ENCODE data around the gene PIAS3.

Gene PIAS3

GRCh38 chr1:145871994-145872924, 13.4 kb upstream of the PIAS3 start:
- FAIRE-seq (no peak), DNase-seq (ENCODE audit: insufficient read length) (no peak)
- TF ChIP-seq TAF1 (IDR thresholded peaks at IDR 0.05; ENCODE audit: borderline replicate concordance, low read depth, low read length): no peak
- no peak for TF ChIP-seq POLR2AphosphoS5 (IDR thresholded peaks at IDR 0.05; ENCODE audit: low read depth, low read length)
- no peak for TF ChIP-seq POLR2A (IDR thresholded peaks at IDR 0.05; ENCODE audit: low read depth, low read length)

- no peak for DNase-seq (ENCODE audit: insufficient read length)
- FAIRE-seq: no peak
- TF ChIP-seq POLR2AphosphoS5 (IDR thresholded peaks at IDR 0.05; ENCODE audit: low read depth, low read length) (no peak), TAF1 (IDR thresholded peaks at IDR 0.05; ENCODE audit: borderline replicate concordance, low read depth, low read length) (no peak), POLR2A (IDR thresholded peaks at IDR 0.05; ENCODE audit: low read depth, low read length) (no peak)
Measured at GRCh38 chr1:145868232-145868631, 9.4 kb upstream of the PIAS3 start.

GRCh38 chr1:145863282-145864018, 4.6 kb upstream of the PIAS3 start:
- DNase-seq (ENCODE audit: insufficient read length) (no peak), FAIRE-seq (no peak)
- no peak for TF ChIP-seq POLR2AphosphoS5 (IDR thresholded peaks at IDR 0.05; ENCODE audit: low read depth, low read length)
- TF ChIP-seq TAF1 (IDR thresholded peaks at IDR 0.05; ENCODE audit: borderline replicate concordance, low read depth, low read length): no peak
- TF ChIP-seq POLR2A (IDR thresholded peaks at IDR 0.05; ENCODE audit: low read depth, low read length): no peak

- peak; percentile 92 for FAIRE-seq
- DNase-seq (ENCODE audit: insufficient read length): peak; percentile 88
Measured at GRCh38 chr1:145859491-145860023, 676 bp upstream of the PIAS3 start.

GRCh38 chr1:145858238-145858900, 512 bp downstream of the PIAS3 start:
- TF ChIP-seq POLR2AphosphoS5 (IDR thresholded peaks at IDR 0.05; ENCODE audit: low read depth, low read length) (no peak), POLR2A (IDR thresholded peaks at IDR 0.05; ENCODE audit: low read depth, low read length) (no peak), TAF1 (IDR thresholded peaks at IDR 0.05; ENCODE audit: borderline replicate concordance, low read depth, low read length) (no peak)
- FAIRE-seq (peak; percentile 66), DNase-seq (ENCODE audit: insufficient read length) (peak; percentile 41)

More at GRCh38 chr1:145859491-145860023, 676 bp upstream of the PIAS3 start:
- TF ChIP-seq TAF1 (IDR thresholded peaks at IDR 0.05; ENCODE audit: borderline replicate concordance, low read depth, low read length) (no peak), POLR2A (IDR thresholded peaks at IDR 0.05; ENCODE audit: low read depth, low read length) (peak; percentile 29; the same call in 1 of the 2 replicates)

GRCh38 chr1:145857170-145857569, 1.7 kb downstream of the PIAS3 start:
- FAIRE-seq (no peak), DNase-seq (ENCODE audit: insufficient read length) (no peak)
- TF ChIP-seq TAF1 (IDR thresholded peaks at IDR 0.05; ENCODE audit: borderline replicate concordance, low read depth, low read length): no peak
- no peak for TF ChIP-seq POLR2A (IDR thresholded peaks at IDR 0.05; ENCODE audit: low read depth, low read length)
- TF ChIP-seq POLR2AphosphoS5 (IDR thresholded peaks at IDR 0.05; ENCODE audit: low read depth, low read length): no peak

GRCh38 chr1:145855426-145855948, 3.4 kb downstream of the PIAS3 start:
- FAIRE-seq (no peak), DNase-seq (ENCODE audit: insufficient read length) (no peak)
- no peak for TF ChIP-seq TAF1 (IDR thresholded peaks at IDR 0.05; ENCODE audit: borderline replicate concordance, low read depth, low read length)
- no peak for TF ChIP-seq POLR2AphosphoS5 (IDR thresholded peaks at IDR 0.05; ENCODE audit: low read depth, low read length)
- TF ChIP-seq POLR2A (IDR thresholded peaks at IDR 0.05; ENCODE audit: low read depth, low read length): no peak

- DNase-seq (ENCODE audit: insufficient read length) (no peak), FAIRE-seq (no peak)
- TF ChIP-seq TAF1 (IDR thresholded peaks at IDR 0.05; ENCODE audit: borderline replicate concordance, low read depth, low read length) (no peak), POLR2A (IDR thresholded peaks at IDR 0.05; ENCODE audit: low read depth, low read length) (no peak), POLR2AphosphoS5 (IDR thresholded peaks at IDR 0.05; ENCODE audit: low read depth, low read length) (no peak)
Measured at GRCh38 chr1:145849356-145850160, 9.3 kb downstream of the PIAS3 start.

- no peak for DNase-seq (ENCODE audit: insufficient read length)
- TF ChIP-seq POLR2AphosphoS5 (IDR thresholded peaks at IDR 0.05; ENCODE audit: low read depth, low read length) (no peak), POLR2A (IDR thresholded peaks at IDR 0.05; ENCODE audit: low read depth, low read length) (no peak), TAF1 (IDR thresholded peaks at IDR 0.05; ENCODE audit: borderline replicate concordance, low read depth, low read length) (no peak)
- no peak for FAIRE-seq
Measured at GRCh38 chr1:145847827-145848226, 11.1 kb downstream of the PIAS3 start.

- TF ChIP-seq TAF1 (IDR thresholded peaks at IDR 0.05; ENCODE audit: borderline replicate concordance, low read depth, low read length) (no peak), POLR2A (IDR thresholded peaks at IDR 0.05; ENCODE audit: low read depth, low read length) (no peak)
- peak; percentile 62 for DNase-seq (ENCODE audit: insufficient read length)
- FAIRE-seq: peak; percentile 79
Measured at GRCh38 chr1:145846201-145846612, 12.7 kb downstream of the PIAS3 start.

All from GM12892 (cell line).